Suppressor macrophage (primary cell): ENCODE measurements around the gene ZBTB44.
A peak's percentile ranks its signal among the peaks of the same experiment; 100 is the strongest.
"Not testable (repeated sequence)": the region's sequence is repeated elsewhere in the genome, so short reads cannot be mapped to it uniquely, and the experiment has no call there.

Experiments
- DNase-seq, 4 experiments: peaks; one replicate each; pipeline ENCODE4 v3.0.0-alpha.2; 2020 to 2022

Gene ZBTB44

GRCh38 chr11:130194241-130195023 is 120.3 kb downstream of the ZBTB44 start:
- no peak for DNase-seq

- not testable (repeated sequence) for DNase-seq
Measured at GRCh38 chr11:130193551-130193950, 121.2 kb downstream of the ZBTB44 start.

GRCh38 chr11:130192845-130193267 is 121.9 kb downstream of the ZBTB44 start:
- no peak for DNase-seq

- no peak for DNase-seq
Measured at GRCh38 chr11:130191896-130192295, 122.8 kb downstream of the ZBTB44 start.

DNA sequence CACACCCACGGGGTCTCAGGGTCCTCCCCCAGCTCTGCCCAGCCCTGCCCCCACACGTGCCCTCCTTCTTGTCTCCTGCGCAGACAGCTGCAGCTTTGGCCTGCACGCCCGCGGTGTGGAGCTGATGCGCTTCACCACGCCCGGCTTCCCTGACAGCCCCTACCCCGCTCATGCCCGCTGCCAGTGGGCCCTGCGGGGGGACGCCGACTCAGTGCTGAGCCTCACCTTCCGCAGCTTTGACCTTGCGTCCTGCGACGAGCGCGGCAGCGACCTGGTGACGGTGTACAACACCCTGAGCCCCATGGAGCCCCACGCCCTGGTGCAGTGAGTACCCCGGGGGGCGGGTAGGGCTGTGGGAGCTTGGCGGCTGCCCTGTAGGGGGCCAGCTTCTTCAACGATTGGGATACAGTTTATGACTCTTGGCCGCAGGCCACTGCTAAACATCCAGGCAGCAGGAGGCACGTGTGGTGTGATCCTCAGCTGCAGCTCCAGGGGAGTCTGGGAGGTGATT is 124.3 kb downstream of the ZBTB44 start:
- no peak for DNase-seq

DNA sequence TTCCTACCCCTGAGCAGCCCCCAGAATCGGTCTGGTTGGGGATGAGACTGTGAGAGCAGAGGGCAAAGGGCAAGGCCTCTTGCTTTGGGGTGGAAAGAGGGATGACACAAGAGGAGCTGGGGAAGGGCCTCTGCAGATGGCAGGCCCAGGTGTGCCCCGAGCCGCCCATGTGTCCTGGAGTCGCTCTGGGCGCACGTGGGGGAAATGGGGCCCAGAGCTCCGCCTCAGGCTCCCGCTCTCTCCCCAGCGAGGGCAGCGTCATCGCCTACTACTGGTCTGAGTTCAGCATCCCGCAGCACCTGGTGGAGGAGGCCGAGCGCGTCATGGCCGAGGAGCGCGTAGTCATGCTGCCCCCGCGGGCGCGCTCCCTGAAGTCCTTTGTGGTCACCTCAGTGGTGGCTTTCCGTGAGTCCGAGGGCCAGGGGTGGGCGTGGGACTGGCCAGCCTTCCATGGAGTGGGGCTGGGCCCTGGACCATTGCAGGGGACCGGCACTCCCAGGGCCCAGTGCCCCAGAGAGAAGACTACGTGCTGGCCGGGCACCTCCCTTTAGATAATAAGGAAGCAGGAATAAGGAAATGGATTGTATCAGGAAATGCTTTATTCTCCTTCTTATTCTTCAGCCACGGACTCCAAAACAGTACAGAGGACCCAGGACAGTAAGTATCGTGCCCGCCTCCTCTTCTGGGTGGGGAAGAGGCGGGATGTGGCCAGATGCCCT is 125.1 kb downstream of the ZBTB44 start:
- peak; percentile 26 to 70 (median 52) for DNase-seq

- DNase-seq: no peak
Measured at GRCh38 chr11:130188585-130189347, 126.0 kb downstream of the ZBTB44 start.

- no peak for DNase-seq
Measured at GRCh38 chr11:130188047-130188446, 126.7 kb downstream of the ZBTB44 start.

GRCh38 chr11:130187096-130187495 is 127.6 kb downstream of the ZBTB44 start:
- DNase-seq: no peak

GRCh38 chr11:130183878-130184610 is 130.7 kb downstream of the ZBTB44 start:
- no peak for DNase-seq

GRCh38 chr11:130181295-130182272 is 133.1 kb downstream of the ZBTB44 start:
- DNase-seq: peak; percentile 52 to 86 (median 75)

- peak in 1 of 4 experiments; percentile 42 for DNase-seq
Measured at GRCh38 chr11:130180896-130181294, 133.8 kb downstream of the ZBTB44 start.

GRCh38 chr11:130180491-130180890 is 134.2 kb downstream of the ZBTB44 start:
- peak; percentile 72 to 87 (median 80) for DNase-seq

DNA sequence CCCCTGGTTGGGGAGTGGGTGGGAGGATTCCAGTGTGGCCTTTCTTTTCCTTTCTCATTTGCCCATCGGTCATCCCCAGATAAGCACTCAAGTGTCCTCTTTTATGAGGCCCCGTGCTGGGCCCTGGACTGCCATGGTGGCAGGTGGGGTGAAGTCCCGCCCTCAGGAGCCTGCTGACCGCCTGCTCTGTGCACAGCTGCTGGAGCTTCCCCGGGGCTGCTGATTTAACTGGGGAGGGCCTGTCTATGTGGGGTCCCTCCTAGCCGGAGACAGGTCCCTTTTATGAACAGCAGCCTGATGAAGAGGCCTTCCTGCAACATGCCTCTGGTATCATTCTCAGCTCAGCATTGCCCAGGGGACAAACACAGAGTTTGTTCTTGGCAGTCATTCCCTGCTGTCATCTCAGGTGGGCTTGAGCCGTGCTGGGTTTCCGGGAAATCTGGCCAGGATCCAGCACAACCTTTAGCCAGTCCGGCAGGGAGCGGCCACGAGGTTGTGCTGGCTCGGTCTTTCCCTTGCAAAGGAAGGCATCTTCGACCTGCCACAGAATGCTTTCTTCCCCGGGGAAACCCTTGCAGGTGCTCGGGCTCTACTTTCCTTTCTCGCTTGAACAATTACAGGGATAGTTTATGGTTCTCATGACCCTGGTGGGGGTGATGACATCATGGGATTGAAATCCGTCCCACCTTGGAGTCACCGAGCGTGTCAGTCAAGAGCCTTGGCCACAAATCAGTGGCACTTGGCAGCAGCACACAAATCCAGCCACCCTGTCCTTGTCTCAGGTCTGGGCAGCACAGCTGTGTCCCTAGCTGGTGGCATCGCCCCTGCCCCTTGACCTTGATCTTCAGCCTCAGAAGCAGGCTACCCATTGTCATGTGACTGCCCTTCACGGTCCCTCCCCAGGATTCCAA is 135.1 kb downstream of the ZBTB44 start:
- no peak for DNase-seq

GRCh38 chr11:130178441-130179339 is 136.0 kb downstream of the ZBTB44 start:
- DNase-seq: no peak

- DNase-seq: no peak
Measured at GRCh38 chr11:130177782-130178181, 136.9 kb downstream of the ZBTB44 start.
